Skeletal muscle cell (primary cell): ENCODE results near the gene ANGPTL2.
A peak's percentile ranks its signal among the peaks of the same experiment; 100 is the strongest.
"Not testable (repeated sequence)": the region's sequence is repeated elsewhere in the genome, so short reads cannot be mapped to it uniquely, and the experiment has no call there.

ENCODE experiments used
- DNase-seq: peaks from one replicate; pipeline ENCODE4 v3.0.0-alpha.2; 2010; ENCODE audit warnings: low read depth
- H3K4me3 ChIP-seq: 2 replicates; pipeline ENCODE4 v1.5.1; 2011; ENCODE audit warnings: low read depth, mild to moderate bottlenecking, control low read depth, low read length, moderate library complexity

Gene ANGPTL2, protein sequence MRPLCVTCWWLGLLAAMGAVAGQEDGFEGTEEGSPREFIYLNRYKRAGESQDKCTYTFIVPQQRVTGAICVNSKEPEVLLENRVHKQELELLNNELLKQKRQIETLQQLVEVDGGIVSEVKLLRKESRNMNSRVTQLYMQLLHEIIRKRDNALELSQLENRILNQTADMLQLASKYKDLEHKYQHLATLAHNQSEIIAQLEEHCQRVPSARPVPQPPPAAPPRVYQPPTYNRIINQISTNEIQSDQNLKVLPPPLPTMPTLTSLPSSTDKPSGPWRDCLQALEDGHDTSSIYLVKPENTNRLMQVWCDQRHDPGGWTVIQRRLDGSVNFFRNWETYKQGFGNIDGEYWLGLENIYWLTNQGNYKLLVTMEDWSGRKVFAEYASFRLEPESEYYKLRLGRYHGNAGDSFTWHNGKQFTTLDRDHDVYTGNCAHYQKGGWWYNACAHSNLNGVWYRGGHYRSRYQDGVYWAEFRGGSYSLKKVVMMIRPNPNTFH

DNA sequence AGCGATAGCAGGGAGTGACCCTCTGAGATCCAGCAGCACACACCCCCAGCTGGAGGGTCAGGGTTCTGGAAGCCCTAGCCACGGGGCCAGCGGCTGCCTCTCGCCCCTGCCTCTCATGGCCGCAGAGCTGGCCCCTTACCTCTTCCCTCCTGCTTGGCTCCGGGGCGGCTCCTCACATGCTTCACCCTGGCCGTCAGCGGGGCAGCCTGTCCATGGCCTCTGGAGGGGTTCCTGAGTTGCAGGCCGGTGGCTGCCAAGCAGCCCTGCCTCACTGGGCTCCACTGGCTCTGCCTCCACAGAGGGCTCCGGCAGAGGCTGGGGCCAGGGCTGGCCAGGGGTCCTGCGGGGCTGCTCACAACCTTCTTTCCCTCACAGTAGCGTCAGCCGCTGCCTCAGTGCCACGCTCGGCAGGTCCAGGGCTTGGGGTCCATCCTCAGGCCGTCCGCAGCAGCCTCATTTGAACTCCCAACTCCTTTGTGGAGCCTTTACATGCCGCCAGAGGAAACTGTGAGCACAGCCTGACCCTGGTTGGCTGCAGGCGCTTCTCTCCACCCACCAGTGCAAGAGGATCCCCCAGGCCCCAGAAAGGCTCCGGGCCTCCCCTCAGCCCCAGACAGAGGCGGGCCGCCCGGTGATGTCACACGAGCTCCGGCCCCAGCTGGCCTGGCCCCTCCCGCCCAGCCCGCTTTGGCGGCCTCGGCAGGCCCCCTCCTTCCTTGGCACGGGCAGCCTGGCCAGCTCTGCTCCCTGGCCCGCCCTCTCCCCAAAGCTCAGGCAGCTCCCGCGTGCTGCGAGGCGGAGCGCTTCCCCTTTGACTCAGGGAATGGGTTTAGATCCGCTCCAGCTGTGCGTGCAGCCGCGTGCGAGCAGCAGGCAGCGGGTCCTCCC lies at the start of gene ANGPTL2:
Gene ANGPTL2, minus strand, starts transcription at position 460 of the 888 bp plus-strand sequence. CDS start 13,904 bp downstream, outside the sequence.
- DNase-seq = peak; percentile 89
- peak within 1 kb of the TSS; percentile 62 for H3K4me3 ChIP-seq

DNA sequence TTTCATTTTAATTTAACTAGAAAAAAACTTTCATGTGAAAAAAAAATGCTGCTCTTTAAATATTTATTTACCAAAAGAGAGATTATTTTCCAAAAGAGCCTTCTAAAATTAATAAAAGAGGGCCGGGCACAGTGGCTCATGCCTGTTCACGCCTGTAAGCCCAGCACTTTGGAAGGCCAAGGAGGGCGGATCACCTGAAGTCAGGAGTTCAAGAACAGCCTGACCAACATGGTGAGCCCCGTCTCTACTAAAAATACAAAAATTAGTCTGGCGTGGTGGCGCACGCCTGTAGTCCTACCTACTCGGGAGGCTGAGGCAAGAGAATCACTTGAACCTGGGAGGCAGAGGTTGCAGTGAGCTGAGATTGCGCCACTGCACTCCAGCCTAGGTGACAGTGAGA lies 48.9 kb upstream of the ANGPTL2 start:
- H3K4me3 ChIP-seq, DNase-seq: not testable (repeated sequence)

DNA sequence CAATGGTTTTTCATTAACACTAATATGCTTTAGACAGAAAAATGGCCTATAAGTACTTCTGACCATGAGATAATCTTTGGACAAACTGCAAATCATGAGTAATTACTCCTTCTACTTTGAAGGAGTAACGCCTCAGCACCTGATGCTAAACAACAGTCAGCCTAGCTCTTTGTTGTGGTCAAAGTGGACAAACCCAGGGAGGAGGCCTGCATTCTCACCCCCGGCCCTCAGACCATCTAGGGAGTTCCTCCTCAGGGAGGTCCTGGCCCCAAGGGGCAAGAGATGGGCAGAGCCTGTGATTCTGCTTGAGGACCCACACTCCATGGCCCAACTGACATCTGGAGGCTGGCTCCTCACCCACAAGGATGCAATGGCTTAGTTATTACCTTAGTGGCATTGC lies 48.2 kb upstream of the ANGPTL2 start:
- H3K4me3 ChIP-seq = no peak overlapping the region
- no peak for DNase-seq

DNA sequence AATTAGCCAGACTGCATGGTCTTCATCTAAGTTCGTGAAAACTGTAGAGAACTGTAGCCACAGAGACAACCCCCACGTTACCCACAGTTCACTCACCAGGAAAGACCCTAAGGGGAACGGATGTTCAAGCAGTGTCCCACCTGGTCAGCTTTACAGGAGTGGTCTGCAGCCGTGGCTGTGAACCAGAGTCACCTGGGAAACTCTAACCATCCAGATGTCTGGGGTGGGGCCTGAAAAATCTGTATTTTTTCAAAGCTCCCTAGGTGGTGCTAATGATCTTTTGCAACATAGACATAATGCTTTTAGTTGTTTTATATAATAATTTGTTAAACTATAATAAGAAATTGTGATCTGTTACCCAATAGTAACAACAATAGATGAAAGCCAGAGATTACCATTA lies 47.7 kb upstream of the ANGPTL2 start:
- no peak for DNase-seq
- no peak overlapping the region for H3K4me3 ChIP-seq

DNA sequence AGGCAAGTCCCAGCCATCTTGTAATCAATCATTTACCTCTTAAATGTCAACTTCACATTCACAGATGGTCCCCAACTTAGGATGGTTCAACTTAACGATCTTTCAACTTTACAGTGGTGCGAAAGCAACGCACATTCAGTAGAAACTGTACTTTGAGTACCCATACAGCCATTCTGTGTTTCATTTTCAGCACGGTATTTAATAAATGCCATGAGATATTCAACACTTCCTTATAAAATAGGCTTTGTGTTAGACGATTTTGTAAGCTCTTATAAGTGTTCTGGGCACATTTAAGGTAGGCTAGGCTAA lies 47.1 kb upstream of the ANGPTL2 start:
- no peak for DNase-seq
- H3K4me3 ChIP-seq = no peak overlapping the region

DNA sequence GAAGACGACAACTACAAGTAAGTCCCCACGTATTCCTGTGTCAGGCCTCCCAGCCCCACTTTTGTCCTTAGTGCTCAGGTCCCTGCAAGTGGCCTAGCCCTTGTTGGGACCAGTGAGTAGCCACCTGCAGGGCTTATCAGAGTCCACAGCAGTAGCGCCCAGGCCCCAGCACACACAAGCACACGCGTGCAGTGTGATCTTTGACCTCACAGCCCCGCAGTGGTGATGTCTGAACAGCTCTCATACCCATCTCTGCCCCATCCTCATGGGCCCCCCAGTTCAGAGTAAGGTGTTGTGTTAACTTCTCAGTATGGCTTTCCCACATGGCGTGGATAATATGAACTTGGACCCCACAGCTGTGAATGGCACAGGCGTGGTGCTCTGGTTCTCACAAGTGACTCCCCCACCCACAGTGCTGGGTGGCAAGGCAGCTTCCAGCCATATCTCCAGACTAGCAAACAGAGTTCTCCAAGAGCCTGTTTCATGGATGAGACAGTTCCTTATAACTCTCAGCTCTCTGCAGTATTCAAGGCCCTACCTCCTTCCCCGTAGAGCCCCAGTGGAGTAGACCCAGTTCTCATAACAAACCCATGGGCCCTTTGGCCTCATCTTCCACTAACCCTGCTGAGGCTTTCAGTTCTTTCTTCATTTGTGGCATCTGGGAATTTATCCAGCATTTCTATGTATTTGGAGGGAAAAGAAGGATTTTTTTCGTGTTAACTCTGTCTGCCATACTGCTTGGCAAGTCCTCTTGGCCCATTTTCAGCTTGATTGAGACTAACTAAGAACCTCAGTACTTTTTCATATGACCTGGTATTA lies 46.5 kb upstream of the ANGPTL2 start:
- no peak for DNase-seq
- no peak overlapping the region for H3K4me3 ChIP-seq

DNA sequence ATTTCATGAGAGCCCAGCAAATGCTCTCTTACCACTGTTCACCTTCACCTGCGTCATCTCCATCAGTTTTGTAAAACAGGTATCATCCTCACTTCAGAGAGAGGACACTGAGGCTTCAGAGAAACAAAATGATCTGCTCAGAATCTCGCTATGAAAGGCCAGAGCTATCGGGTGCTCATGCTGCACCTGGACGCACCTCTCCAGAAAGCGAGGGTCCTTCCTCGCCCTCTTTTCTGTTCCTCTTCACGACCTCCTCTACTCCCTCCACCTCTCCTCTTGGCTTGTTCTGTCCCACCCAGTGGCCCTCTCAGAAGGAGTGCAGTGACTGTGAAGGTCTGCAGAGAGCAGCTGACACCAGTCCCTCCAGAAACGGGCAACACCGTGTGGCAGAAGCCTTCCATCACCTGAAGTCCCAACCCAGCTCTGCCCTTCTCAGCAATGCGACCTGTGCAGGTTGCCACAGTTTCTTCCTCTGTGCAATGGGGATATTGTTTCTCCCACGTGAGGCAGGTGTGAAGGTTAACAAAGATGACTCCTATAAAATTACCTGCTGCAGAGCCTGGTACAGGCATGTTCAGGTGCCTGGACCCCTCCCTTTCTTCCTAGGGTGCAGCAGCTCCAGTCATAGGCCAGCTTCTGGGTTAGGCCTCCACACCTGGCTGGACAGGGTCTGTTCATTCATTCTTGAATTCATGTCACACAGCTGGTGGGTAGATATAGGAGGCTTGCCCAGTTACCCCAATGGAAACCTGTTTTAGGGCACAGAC lies 45.3 kb upstream of the ANGPTL2 start:
- no peak for DNase-seq
- H3K4me3 ChIP-seq = no peak overlapping the region

DNA sequence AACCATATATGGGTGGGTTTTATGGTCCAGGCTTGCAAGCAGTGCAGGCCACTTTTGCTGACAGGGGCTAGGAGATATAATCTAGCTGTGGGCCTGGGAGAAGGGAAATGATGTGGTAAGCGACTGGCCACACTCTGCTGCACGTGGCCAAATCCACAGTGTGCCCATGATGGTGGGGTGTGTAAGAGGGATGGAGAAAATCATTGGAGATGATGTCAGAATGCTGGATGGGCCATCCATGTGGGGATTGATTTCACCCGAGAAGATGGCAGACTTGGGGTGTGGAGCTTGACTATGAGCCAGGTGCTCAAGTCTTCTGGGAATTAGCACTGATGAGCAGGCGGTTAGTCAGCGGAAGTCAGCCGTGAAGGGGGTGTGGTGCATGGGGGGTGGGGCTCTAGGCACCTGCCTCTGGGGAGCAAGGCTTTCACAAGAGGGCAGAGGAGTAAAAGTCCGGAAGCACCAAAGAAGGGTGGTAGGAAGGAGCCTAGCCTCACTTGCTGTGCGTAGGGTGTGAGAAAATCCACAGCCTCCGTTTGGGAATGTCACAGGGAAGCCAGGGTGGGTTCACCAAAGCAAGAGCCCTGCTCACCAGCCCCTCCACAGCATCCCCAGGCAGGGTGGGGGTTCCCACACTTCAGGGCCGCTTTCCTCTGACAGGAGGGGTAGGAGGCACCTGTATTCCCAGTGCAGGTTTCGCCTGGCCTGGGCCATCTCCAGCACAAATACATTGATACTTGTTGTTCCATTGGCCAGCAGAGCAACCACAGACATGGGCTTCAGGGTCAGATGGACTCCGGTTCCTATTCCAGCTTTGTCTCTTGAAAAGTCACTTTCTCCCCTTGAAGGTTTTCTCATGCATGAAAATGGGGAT lies 44.5 kb upstream of the ANGPTL2 start:
- DNase-seq = no peak
- H3K4me3 ChIP-seq = no peak overlapping the region

DNA sequence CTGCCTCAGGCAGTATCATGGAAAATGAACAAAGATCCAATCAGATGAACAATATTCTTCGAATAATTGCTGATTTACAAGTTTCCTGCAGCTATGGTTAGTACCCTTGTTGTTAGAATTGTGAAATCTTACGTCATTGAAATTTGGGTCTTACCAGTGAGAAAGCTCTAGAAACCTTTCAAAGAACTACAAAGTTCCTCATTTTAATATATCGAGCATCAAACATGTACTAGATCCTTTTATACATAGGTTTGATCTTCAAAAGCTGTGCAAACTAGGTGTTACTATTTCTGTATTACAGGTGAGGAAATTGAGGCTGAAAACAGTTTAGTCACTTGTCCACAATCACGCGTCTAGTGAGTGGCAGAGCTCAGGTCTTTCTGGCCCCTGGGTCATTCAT lies 43.7 kb upstream of the ANGPTL2 start:
- no peak for DNase-seq
- H3K4me3 ChIP-seq = no peak overlapping the region

DNA sequence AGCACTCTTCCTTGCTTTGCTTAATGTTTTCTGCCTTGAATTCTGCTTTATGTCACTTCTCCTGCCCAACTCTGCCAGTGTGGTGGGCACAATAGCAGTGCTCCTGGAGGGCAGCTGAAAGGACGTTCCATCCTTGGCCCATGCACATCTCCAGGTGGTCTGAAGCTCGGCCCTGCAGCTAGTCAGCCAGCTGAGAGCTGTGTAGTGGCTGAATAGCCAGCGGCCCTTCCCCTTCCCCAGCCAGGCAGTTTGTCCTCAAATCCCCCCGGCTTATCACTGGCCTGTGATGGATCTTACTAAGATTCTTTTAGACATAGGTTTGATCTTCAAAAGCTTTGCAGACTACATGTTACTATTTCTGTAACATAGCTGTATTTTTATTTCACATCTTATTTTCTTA lies 42.7 kb upstream of the ANGPTL2 start:
- no peak for DNase-seq
- no peak overlapping the region for H3K4me3 ChIP-seq

DNA sequence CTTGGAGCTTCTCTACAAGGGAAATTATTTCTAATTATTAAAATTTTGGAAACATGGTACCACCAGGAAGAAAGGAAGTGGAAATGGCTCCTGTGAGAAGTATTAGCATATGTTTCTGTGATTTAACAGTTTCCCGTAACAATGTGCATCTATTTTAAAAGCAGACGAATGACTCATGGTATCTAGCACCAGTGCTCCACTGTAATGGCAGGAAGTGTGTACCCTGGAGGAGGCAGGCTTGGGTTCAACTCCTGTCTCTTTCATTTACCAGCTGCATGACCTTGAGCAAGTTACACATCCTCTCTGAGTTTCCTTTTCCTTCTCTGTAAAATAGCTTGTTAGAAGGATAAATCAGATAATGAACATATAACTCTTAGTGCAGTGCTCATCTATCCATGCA lies 41.0 kb upstream of the ANGPTL2 start:
- H3K4me3 ChIP-seq = no peak overlapping the region
- no peak for DNase-seq

DNA sequence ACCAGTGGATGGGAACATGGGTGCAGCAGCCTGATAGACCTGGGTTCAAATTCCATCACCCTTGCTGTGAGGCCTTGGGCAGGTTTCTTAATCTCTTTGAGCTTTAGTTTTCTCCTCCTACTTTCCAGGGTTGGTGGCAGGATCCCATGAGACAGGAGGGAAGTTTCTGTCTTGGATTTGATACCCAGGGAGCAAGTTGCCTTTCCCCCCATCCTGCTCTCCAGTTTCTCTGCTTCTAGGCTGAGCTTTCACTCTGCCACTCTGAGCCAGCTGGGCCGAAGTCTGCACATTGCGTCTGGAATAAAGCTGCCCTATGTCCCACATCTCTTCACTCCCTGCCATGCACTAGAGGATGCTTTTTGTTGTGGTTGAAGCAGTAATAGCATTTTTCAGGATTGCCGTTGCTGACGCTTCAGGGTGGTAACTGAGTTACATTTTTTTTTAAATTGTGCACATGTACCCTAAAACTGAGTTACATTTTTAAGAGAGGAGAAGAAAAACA lies 40.5 kb upstream of the ANGPTL2 start:
- DNase-seq = no peak
- no peak overlapping the region for H3K4me3 ChIP-seq

DNA sequence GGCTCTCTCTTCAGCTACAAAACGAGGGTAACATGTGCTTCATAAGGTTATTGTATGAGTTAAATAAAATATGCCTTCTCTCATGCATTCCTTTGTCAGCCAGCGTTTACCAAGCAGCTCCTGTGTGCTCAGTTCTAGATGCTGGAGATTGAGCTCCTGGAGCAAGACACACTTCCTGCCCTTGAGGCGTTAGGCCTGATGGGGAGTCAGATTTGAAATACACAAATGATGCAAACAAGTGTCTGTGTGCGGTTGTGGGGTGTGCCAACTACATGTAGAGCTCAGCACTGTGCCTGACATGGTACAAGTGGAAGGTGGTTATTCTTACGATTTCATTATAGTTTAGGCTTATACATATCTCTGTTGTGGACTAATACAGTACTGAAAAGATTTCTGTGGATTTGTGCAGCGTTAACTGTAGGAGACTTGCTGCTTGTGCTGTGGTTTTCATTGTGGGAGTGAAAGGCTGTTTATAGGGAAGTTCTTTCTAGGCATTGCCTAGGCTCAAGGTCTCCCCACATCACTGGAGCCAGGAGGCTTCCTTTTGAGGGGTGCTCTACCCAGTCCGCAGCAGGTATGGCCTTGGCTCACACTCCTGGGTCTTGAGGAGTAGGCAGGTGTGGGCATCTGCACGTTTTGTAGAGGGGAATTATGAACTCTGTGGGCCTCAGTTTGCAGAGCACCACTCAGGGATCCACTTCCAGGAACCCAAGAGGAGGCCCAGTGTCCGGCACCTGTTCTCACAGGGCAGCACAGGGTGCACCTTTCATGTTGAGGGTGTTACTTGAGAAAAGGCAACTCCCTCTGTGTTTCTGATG lies 39.8 kb upstream of the ANGPTL2 start:
- H3K4me3 ChIP-seq = no peak overlapping the region
- no peak for DNase-seq

DNA sequence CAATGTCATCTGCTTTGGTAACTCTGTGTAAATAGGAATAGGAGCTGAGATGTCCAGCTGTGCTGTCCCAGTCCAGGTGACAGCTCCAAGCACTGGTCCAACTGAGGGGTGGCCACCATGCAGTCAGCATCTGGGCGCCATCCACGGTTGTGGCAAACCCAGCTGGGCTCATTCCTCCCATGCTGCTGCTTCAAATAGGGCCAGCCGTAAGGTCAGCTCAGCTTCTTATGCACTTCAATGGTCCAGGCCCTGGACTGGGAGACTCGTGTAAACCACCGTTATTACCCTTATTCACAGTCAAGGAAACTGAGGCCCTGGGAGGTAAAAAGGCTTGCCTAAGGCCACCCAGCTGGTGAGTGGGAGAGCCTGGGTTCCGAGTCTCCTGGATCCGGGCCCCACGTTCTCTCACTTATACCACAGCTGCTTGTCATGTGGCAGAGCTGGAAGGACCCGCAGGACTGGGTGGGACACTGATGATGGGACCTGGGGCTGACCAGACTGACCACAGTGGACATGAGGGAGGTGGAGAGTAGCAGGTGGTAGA lies 38.7 kb upstream of the ANGPTL2 start:
- H3K4me3 ChIP-seq = no peak overlapping the region
- DNase-seq = no peak

DNA sequence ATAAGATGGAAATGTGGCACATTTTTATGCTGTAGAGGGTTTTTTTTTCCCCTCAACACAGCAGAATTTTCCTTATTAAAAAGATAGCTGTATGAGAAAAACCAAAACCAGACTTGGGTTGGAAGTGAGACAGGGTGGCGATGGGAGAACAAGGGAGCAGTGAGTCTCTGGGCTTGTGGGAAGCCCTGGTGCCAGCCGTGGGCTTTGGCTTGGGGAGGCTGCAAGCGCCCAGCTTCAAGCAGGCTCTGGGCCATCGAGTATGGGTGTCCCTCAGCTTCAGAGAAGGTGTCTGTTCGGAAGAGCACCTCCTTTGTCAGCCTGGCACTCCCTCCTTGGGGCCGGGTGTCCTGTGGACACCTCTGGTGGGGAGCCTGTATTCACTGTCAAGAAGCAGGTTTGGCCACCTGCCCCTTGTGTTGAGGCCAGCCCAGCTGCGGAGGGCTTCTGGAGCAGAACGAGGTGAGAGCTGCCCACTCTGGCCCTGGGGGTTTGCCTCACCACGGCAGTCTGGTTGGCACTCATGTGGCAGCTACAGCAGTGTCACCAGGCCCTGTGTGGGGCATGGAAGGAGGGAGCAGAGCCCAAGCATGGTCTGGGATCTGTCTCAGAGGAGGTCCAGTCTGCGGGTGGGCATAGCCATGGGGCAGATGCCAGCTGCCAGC lies 37.6 kb upstream of the ANGPTL2 start:
- DNase-seq = no peak

DNA sequence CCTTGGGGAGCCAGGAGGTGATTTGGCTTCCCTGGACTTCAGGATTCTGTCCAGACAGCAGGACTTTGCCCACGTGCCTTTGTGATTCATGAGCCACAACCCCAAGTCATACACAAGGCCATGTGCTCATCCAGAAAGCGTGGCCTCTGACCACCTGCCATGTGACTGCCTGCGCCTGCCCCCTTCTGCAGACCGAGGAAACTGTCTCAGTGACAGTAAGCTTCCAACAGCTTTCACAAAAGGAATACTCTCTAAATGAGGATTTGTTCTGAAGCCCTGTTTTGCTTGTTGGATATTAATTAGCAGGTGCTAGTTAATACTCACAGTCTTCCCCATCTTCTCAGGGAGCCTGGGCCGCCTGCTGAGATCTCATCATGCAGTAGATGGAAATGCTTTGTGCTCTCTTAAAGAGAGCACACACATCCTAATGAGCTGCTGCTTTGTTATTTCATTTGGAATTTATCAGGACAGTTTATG lies 36.9 kb upstream of the ANGPTL2 start:
- no peak overlapping the region for H3K4me3 ChIP-seq
- no peak for DNase-seq

More for the DNA sequence above, 37.6 kb upstream of the ANGPTL2 start:
- H3K4me3 ChIP-seq = no peak overlapping the region
